NB4 (cell line): Measurements from ENCODE around the gene MEGF9.
"Not testable (repeated sequence)": the region's sequence is repeated elsewhere in the genome, so short reads cannot be mapped to it uniquely, and the experiment has no call there.

ENCODE experiments used
- CTCF ChIP-seq: IDR thresholded peaks from one replicate; pipeline ENCODE4 v1.5.1; 2012; ENCODE audit warnings: low read depth, low read length
- MYC ChIP-seq: IDR thresholded peaks from 2 replicates; pipeline ENCODE4 v1.6.1; 2011; ENCODE audit warnings: low read depth, low read length
- POLR2A ChIP-seq: IDR thresholded peaks from 2 replicates; pipeline ENCODE4 v1.6.1; 2011; ENCODE audit warnings: mild to moderate bottlenecking; ENCODE audit not compliant: insufficient read length; ENCODE audit errors: extremely low read depth

GRCh38 chr9:120628925-120629497 is 85.3 kb downstream of the MEGF9 start:
- TF ChIP-seq POLR2A, CTCF, MYC: not testable (repeated sequence)
